Subcutaneous adipose tissue (tissue), 4 donors: ENCODE data around the gene HNRNPLL. TPM values are rescaled to one million over a fixed set of nuclear protein-coding genes. Genes with fewer than 3 reads are reported as not detected.

Source experiments
- CTCF ChIP-seq: fragments of 450-650 bp; IDR thresholded peaks from one replicate; pipeline ENCODE4 v1.5.1; 2016; ENCODE audit warnings: low read depth, mild to moderate bottlenecking, control low read depth, antibody characterized with exemption, moderate library complexity
- total RNA-seq, 4 donors: library from RNA; depleted of rRNA; stranded (reverse); fragments of >200 nt; gene quantifications; one replicate each; pipeline ENCODE4 v1.1.0, GENCODE V29; 2016

Gene HNRNPLL
- 10 to 100 TPM; 38.2 to 66.7 (median 54.1) TPM for total RNA-seq

GRCh38 chr2:38602732-38603401 lies at the start of gene HNRNPLL:
Gene HNRNPLL (minus strand): TSS chr2:38602928. CDS start chr2:38602626, 302 bp downstream.
- no peak for TF ChIP-seq CTCF

- no peak for TF ChIP-seq CTCF
Observed at GRCh38 chr2:38650717-38651116, 48.0 kb upstream of the HNRNPLL start.

- no peak for TF ChIP-seq CTCF
Observed at GRCh38 chr2:38650012-38650411, 47.3 kb upstream of the HNRNPLL start.

GRCh38 chr2:38649176-38649728 lies 46.5 kb upstream of the HNRNPLL start:
- no peak for TF ChIP-seq CTCF

- TF ChIP-seq CTCF = no peak
Observed at GRCh38 chr2:38648107-38648761, 45.5 kb upstream of the HNRNPLL start.

GRCh38 chr2:38643021-38643671 lies 40.4 kb upstream of the HNRNPLL start:
- TF ChIP-seq CTCF = no peak

GRCh38 chr2:38636069-38636468 lies 33.3 kb upstream of the HNRNPLL start:
- no peak for TF ChIP-seq CTCF
